ENCODE results near the gene IL18.
"Not testable (repeated sequence)": the region's sequence is repeated elsewhere in the genome, so short reads cannot be mapped to it uniquely, and the experiment has no call there.

Gene IL18

GRCh38 chr11:112173152-112173551 is 9.3 kb upstream of the IL18 start:
- DNase-seq (ENCODE audit: extremely low spot score, insufficient read length, low read depth) (no peak), FAIRE-seq (no peak)

- FAIRE-seq (no peak), DNase-seq (ENCODE audit: extremely low spot score, insufficient read length, low read depth) (peak; percentile 12)
Observed at GRCh38 chr11:112172362-112172994, 8.6 kb upstream of the IL18 start.

DNA sequence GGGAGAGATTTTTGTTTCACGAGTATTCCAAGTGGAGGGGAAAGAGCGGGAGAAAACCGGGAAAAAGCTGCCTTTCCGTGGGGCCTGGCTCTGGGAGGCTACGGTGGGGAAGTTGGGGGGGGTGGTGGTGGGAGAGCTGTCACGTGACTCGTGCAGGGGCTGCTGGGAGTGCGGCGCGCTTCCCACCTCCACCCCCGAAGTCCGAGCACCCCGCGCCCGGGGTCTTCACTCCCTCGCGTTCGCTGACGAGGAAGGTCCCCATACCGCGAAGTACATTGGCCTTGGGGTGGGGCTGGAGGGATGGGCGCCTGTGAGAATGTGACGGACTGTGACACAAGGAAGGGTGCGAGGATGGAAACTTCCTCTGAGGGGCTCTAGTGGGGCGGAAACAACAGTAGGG is 3.3 kb upstream of the IL18 start, which contains the start of gene TEX12:
TSS of gene TEX12 (plus strand) at position 228 of the 400 bp plus-strand sequence. CDS start 1,897 bp downstream, outside the sequence.
- no peak for FAIRE-seq
- DNase-seq (ENCODE audit: extremely low spot score, insufficient read length, low read depth): no peak

DNA sequence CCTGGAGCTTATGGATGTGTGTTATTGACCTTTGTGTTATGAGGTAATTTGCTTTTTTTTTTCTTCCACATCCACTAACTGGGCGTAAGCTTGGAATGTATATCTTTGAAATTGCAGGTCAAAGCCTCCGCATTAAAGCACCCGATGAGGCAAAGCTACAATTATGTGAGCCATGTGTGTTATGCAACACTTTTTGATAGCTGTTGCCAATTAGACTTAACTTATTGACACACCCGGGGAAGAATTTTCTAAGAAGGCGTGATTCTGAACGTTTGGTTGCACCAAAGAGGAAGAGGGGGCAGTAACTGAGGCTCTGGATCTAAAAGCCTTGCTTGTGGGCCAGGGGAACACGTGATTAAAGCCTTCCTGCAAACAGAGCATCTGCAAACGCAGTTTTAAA is 2.7 kb upstream of the IL18 start:
- no peak for FAIRE-seq
- DNase-seq (ENCODE audit: extremely low spot score, insufficient read length, low read depth): no peak

DNA sequence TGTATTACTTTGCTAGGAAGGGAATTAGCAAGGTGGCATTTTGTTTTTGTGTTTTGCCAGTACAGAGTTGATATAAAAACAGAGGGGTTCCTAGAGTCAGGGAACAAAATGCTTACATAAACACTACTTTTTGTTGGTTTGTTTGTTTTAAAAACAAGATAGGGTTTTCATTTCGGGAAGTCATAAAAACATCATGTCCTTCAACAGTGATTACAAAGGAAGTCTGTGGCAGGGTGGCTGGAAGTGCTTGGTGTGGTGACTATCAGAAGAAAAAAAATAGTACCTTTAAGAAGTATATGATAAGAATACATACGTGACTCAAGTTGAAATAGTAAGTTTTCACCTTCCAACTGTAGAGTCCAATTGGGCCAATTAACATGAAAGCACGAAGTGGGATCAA is 1.2 kb upstream of the IL18 start:
- no peak for FAIRE-seq
- no peak for DNase-seq (ENCODE audit: extremely low spot score, insufficient read length, low read depth)

GRCh38 chr11:112162761-112163546 is 940 bp downstream of the IL18 start:
- DNase-seq (ENCODE audit: extremely low spot score, insufficient read length, low read depth) (no peak), FAIRE-seq (no peak)

DNA sequence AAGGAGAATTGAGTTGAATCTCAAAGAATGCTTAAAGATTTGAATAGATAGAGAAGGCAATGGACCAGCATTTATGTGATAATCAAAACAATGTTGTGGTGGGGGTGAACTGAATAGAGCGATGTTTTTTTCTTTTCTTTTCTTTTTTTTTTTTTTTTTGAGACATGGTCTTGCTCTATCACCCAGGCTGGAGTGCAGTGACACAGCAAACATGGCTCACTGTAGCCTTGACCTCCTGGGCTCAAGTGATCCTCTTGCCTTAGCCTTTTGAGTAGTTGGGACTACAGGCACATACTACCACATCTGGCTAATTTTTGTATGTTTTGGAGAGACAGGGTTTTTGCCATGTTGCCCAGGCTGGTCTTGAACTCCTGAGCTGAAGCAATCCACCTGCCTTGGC is 1.7 kb downstream of the IL18 start:
- not testable (repeated sequence) for FAIRE-seq; DNase-seq (ENCODE audit: extremely low spot score, insufficient read length, low read depth)

- FAIRE-seq: no peak
- DNase-seq (ENCODE audit: extremely low spot score, insufficient read length, low read depth): no peak
Observed at GRCh38 chr11:112161012-112161411, 2.9 kb downstream of the IL18 start.

DNA sequence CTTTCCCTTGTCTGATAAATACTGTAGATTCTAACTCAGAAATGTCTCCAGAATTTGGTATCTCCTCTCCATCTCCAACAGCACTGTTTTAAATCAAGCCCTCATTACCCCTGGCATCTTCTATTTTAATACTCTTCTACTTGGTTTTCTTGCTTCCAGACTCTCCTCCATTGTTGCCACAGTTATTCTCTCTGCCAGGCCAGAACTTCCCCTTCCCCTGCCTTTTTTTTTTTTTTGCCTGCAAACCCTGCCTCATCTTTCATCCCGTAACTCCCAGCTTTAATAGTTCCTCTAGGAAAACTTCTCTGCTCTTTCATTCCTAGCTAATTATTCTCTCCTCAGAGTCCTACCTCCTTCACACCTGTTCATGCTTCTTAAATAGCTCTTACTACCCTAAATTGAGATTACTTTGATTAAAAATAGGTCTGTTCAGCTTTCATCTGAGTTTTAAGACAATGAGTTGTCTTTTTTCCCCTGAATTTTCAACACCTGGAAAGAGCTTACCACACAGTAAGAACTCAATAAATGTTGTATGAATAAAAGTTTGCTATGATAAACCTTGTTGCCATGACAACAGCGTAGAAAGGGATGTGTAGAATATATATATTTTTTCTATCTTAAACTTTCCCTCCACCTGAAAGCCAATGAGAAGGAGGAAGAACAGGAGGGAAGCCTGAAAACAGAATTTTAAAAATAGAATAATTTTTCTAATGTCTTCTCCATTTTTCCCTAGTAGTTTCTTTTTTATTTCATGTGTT is 3.6 kb downstream of the IL18 start:
- FAIRE-seq (no peak), DNase-seq (ENCODE audit: extremely low spot score, insufficient read length, low read depth) (no peak)

- FAIRE-seq: no peak
Observed at GRCh38 chr11:112159098-112160065, 4.5 kb downstream of the IL18 start.

DNA sequence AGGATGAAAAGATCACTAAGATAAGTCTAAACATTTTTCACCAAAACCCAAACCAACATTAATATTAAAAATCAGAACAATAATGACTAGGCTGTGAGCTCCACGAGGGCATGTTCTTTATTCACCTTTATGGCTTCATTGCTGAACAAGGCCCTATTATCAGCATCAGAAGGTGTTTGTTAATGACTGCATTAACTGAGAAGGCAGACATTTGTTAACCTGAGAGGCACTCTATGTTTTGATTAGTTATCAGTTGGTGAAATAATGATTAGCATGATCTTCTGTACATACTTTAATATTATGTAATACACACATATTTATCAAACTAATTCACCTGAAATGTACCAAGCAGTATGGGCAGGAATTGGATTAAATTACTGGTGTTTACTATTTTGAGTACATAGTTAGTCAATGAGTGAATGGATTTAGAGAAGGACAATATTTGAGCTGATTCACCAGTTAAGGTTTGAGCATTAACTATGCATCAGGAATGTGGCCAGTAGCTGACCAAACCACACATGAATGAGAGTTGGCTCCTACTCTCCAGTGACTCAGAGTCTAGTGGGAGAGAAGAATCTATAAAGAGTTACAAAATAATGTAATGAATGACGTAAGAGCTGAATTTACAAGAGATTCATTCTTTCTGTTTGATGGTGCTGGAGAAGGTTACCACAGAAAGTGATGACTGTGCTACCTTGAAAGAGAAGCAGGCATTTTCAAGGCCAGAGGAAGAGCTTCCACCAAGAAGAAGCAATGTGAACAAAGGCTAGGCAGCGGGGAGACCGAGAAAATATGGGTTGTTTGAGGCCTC is 6.7 kb downstream of the IL18 start:
- FAIRE-seq (no peak), DNase-seq (ENCODE audit: extremely low spot score, insufficient read length, low read depth) (no peak)

More at GRCh38 chr11:112159098-112160065, 4.5 kb downstream of the IL18 start:
- no peak for DNase-seq (ENCODE audit: extremely low spot score, insufficient read length, low read depth)

DNA sequence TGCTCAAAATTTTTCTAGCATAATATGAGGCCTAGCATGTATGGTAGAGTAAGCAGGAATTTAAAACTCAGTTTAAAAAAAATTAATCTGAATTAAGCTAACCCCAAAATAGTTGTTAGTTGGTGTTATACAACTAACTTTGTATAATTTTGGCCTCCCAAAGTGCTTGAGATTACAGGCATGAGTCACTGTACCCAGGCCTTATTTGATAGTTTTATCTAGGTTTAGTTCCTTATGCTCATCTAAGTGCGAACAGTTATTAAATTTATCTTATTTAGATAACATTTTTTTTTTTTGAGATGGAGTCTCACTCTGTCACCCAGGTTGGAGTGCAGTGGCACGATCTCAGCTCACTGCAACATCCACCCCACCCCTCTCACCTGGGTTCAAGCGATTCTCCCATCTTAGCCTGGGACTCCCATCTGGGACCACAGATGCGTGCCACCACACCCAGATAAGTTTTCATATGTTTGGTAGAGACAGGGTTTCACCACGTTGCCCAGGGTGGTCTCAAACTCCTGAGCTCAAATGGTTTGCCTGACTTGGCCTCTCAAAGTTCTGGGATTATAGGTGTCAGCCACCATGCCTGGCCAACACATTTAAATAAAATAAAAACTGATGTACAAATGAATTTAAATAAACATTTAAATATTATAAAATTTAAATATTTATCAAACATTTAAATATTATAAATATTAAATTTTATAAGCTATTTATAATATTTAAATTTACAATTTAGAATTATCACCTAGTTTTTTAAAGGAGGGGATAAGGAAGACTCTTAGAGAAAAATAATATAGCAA is 7.5 kb downstream of the IL18 start:
- no peak for FAIRE-seq

GRCh38 chr11:112150517-112150916 is 13.4 kb downstream of the IL18 start:
- DNase-seq (ENCODE audit: extremely low spot score, insufficient read length, low read depth) (no peak), FAIRE-seq (no peak)

More for the DNA sequence above, 7.5 kb downstream of the IL18 start:
- no peak for DNase-seq (ENCODE audit: extremely low spot score, insufficient read length, low read depth)

- DNase-seq (ENCODE audit: extremely low spot score, insufficient read length, low read depth) (no peak), FAIRE-seq (no peak)
Observed at GRCh38 chr11:112143597-112143996, 20.3 kb downstream of the IL18 start.

DNA sequence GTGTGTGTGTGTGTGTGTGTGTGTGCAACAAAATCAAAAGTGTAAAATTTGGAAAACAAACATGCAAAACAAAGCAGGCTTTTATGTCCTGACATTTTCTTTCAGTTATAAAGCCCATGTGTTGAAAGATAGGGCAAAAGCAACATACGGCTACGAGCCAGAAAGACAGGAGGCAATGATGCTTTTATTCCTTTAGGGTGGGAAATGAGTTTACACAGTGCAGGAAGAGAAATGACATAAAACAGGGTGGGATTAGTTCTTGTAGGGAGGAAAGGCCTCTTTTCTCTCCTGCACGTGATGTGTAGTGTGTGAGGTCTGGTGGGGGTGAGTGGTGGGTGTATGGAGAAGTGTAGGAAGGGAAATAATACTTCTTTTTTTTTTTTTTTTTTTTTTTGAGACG is 29.4 kb downstream of the IL18 start:
- FAIRE-seq (no peak), DNase-seq (ENCODE audit: extremely low spot score, insufficient read length, low read depth) (no peak)

- DNase-seq (ENCODE audit: extremely low spot score, insufficient read length, low read depth) (no peak), FAIRE-seq (no peak)
Observed at GRCh38 chr11:112132737-112133136, 31.2 kb downstream of the IL18 start.

DNA sequence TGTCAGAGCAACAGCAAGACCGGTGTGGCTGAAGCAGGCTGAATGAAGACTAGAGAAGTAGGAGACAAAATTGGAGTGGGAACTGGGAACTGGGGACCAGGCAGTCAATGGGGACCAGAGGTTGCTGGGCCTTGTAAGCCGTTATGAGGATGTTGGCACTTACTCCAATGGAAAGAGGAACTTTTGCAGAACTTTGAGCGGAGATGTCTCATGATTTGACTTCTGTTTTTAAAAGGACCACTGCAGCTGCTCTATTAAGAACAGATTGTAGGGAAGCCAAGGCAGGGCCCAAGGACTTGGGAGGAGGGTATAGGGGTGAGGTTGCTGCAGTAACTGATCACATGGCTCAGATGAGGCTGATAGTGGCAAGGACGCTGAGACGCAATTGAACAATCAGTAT is 34.2 kb downstream of the IL18 start:
- DNase-seq (ENCODE audit: extremely low spot score, insufficient read length, low read depth) (no peak), FAIRE-seq (no peak)

- FAIRE-seq (no peak), DNase-seq (ENCODE audit: extremely low spot score, insufficient read length, low read depth) (no peak)
Observed at GRCh38 chr11:112128483-112129121, 35.3 kb downstream of the IL18 start.
